Kidney (tissue), 14 donors: ENCODE measurements around the gene MAPK10. TPM values are rescaled to one million over a fixed set of nuclear protein-coding genes. Genes with fewer than 3 reads are reported as not detected.

ENCODE experiments used
- DNase-seq, 5 donors: peaks; one replicate each; pipeline ENCODE4 v3.0.0-alpha.2; 2013 to 2020
- FAIRE-seq: peaks from 2 replicates; lab custom pipeline; 2012; peaks lifted over from hg19 to GRCh38; lab: Jason Lieb, UNC
- H3K27ac ChIP-seq, 2 donors: one replicate each; pipeline ENCODE4 v1.7.0; 2013; ENCODE audit warnings: low read depth in 2 of 2, low read length in 2 of 2, inconsistent platforms in 1 of 2
- H3K27me3 ChIP-seq: one replicate; pipeline ENCODE4 v1.7.1; 2013; ENCODE audit warnings: low read length, inconsistent platforms; ENCODE audit not compliant: control insufficient read depth, insufficient read depth
- H3K36me3 ChIP-seq, 3 donors: one replicate each; pipeline versions ENCODE4 v1.7.0 to v1.7.1; 2013; ENCODE audit warnings: low read length in 3 of 3, control low read depth in 1 of 3, inconsistent platforms in 1 of 3; ENCODE audit not compliant: insufficient read depth in 3 of 3, control insufficient read depth in 2 of 3
- H3K4me1 ChIP-seq, 3 donors: one replicate each; pipeline versions ENCODE4 v1.7.0 to v1.7.1; 2013; ENCODE audit warnings: low read length in 3 of 3, inconsistent platforms in 1 of 3, low read depth in 1 of 3; ENCODE audit not compliant: control insufficient read depth in 2 of 3, insufficient read depth in 2 of 3
- H3K4me3 ChIP-seq, 3 donors: one replicate each; pipeline versions ENCODE4 v1.7.0 to v1.8.1; 2013; ENCODE audit warnings: low read length in 3 of 3, control low read depth in 1 of 3, inconsistent platforms in 1 of 3
- H3K9ac ChIP-seq, 3 donors: one replicate each; pipeline versions ENCODE4 v1.7.0 to v1.7.1; 2013; ENCODE audit warnings: low read length in 3 of 3, control low read depth in 1 of 3, inconsistent platforms in 1 of 3
- H3K9me3 ChIP-seq, 3 donors: one replicate each; pipeline versions ENCODE4 v1.7.0 to v1.7.1; 2013; ENCODE audit warnings: low read length in 3 of 3, control low read depth in 1 of 3, inconsistent platforms in 1 of 3; ENCODE audit not compliant: control insufficient read depth in 2 of 3, insufficient read depth in 1 of 3
- intact Hi-C: fragments of 100-400 bp; cut with DNase I; formaldehyde crosslinking; loops from one replicate; pipeline ENCODE4 v1.11.1; 2022
- polyA plus RNA-seq: library from polyadenylated mRNA; stranded (reverse); fragments of 350-450 nt; fragmentation: Illumina TruSeq; extraction: RNeasy Lipid Tissue Mini Kit (QIAGEN cat#74804); gene quantifications from one replicate; pipeline ENCODE4 v1.2.3, GENCODE V29; 2014; ENCODE audit warnings: low read depth, low replicate concordance; ENCODE audit not compliant: insufficient read depth
- total RNA-seq: library from RNA; stranded (reverse); fragmentation: NEBNext Ultra II Directional; extraction: Animal tissue kit (Norgen Biotek cat#: 25700); gene quantifications from one replicate; pipeline ENCODE4 v1.2.1, GENCODE V29; 2021
- TF ChIP-seq, protein P1 (sequence below): IDR thresholded peaks from 3 replicates; pipeline ENCODE4 v1.5.1; 2012; ENCODE audit warnings: mild to moderate bottlenecking, moderate library complexity, borderline replicate concordance; ENCODE audit not compliant: insufficient read depth; ENCODE audit errors: extremely low read depth
- donor health status: control.
- donor health status: control.
- donor health status: control.
- donor health status: control.
- donor health status: control.
- donor health status: DM: yes; HTN: yes; CAD: no.
- donor health status: Normal renal cell carcinoma (clear cell type).

The MAPK10 gene
- total and polyA plus RNA-seq, 2 donors from 2014 or later = 27.6 to 54.5 TPM

DNA sequence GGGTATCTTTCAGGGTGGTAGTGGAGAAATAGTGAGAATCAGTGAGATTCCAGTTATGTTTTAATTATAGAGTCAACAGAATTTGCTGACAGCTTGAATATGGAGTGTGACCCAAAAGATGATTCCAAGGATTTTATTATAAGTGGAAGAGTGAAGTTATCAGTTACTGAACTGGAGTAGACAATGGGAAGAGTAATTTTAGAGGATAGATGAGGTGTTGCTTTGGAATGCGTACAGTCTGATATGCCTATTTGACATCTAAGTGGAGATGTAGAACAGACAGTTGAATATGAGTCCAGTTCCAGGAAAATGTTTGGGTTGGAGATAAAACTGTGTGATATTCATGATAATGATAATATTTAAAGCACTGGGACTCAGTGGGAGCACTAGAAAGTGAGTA, 174.2 kb downstream of the MAPK10 start:
- no peak for FAIRE-seq

DNA sequence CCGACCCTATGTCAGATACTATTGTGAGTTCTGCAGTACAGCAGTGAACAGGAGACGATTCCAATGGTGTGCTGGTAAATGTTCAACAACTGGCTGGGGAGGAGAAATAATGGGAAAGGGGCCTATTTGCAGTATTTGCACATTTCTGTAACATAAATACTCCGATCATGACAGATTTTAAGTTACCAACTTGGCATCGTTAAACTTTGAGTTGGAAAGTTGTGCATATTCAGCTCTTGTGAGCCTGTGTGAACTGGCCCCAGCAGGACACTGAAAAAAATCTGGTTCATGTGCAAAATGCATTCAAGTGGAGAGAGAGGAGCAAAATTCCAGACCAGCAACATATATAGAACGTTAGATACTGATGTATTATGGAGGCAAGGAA, 175.0 kb downstream of the MAPK10 start:
- no peak for FAIRE-seq
- intact Hi-C loops = no loop called here
- H3K36me3 ChIP-seq = no peaks in the 10 kb centered on the region
- H3K4me1 ChIP-seq = peaks cover 0 to 4% (median 0%) of the 10 kb centered on the region in 3 donors
- TF ChIP-seq, protein P1, sequence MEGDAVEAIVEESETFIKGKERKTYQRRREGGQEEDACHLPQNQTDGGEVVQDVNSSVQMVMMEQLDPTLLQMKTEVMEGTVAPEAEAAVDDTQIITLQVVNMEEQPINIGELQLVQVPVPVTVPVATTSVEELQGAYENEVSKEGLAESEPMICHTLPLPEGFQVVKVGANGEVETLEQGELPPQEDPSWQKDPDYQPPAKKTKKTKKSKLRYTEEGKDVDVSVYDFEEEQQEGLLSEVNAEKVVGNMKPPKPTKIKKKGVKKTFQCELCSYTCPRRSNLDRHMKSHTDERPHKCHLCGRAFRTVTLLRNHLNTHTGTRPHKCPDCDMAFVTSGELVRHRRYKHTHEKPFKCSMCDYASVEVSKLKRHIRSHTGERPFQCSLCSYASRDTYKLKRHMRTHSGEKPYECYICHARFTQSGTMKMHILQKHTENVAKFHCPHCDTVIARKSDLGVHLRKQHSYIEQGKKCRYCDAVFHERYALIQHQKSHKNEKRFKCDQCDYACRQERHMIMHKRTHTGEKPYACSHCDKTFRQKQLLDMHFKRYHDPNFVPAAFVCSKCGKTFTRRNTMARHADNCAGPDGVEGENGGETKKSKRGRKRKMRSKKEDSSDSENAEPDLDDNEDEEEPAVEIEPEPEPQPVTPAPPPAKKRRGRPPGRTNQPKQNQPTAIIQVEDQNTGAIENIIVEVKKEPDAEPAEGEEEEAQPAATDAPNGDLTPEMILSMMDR = no peak
- H3K4me3 ChIP-seq = no peak overlapping the region
- no peaks in the 10 kb centered on the region for H3K27me3 ChIP-seq
- no peak overlapping the region for H3K27ac ChIP-seq
- DNase-seq = peak in 1 of 5 donors; percentile 16
- H3K9me3 ChIP-seq = no peaks in the 10 kb centered on the region
- no peak overlapping the region for H3K9ac ChIP-seq

More for the DNA sequence above, 174.2 kb downstream of the MAPK10 start:
- H3K4me1 ChIP-seq = peaks cover 0 to 4% (median 0%) of the 10 kb centered on the region in 3 donors
- intact Hi-C loops = no loop called here
- H3K27me3 ChIP-seq = no peaks in the 10 kb centered on the region
- H3K36me3 ChIP-seq = no peaks in the 10 kb centered on the region
- no peak for DNase-seq
- TF ChIP-seq, protein P1 = no peak
- H3K9me3 ChIP-seq = no peaks in the 10 kb centered on the region
- no peak overlapping the region for H3K9ac ChIP-seq
- no peak overlapping the region for H3K27ac ChIP-seq
- no peak overlapping the region for H3K4me3 ChIP-seq

DNA sequence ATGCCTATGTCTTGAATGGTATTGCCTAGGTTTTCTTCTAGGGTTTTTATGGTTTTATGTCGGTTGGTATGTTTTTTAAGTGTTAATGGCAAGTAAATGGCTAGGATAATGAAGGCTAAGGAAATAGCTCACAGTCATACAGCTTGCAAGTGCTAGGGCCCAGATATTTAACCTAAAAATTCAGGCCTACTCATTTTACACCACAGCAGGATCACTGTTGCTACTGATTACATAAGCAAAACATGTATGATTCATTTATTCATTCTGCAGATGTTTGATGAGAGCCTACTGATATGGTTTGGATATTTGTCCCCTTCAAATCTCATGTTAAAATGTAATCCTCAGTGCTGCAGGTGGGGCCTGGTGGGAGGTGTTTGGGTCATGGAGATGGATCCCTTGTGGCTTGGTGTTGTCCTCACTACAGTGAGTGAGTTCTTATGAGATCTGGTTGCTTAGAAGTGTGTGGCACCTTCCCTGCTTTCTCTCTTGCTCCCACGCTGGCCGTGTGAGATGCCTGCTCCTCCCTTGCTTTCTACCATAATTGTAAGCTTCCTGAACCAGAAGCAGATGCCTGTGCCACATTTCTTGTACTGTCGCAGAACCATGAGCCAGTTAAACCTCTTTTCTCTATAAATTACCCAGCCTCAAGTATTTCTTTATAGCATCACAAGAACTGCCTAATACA, 175.5 kb downstream of the MAPK10 start:
- intact Hi-C loops = no loop called here
- H3K36me3 ChIP-seq = no peaks in the 10 kb centered on the region
- H3K4me1 ChIP-seq = peaks cover 0 to 4% (median 0%) of the 10 kb centered on the region in 3 donors
- H3K27ac ChIP-seq = no peak overlapping the region
- TF ChIP-seq, protein P1 = no peak
- FAIRE-seq (no peak), DNase-seq (no peak)
- no peaks in the 10 kb centered on the region for H3K27me3 ChIP-seq
- H3K9ac ChIP-seq = no peak overlapping the region
- no peak overlapping the region for H3K4me3 ChIP-seq
- H3K9me3 ChIP-seq = peaks cover 0 to 3% (median 0%) of the 10 kb centered on the region in 3 donors
